Adrenal gland (tissue), 5 donors: Measurements from ENCODE around the gene GALNT6.

Experiments used
- POLR2A ChIP-seq, 2 donors: fragments of 450-650 bp; IDR thresholded peaks; one replicate each; pipeline ENCODE4 v1.6.1; 2017; ENCODE audit warnings: antibody characterized with exemption in 2 of 2, mild to moderate bottlenecking in 2 of 2, moderate library complexity in 1 of 2
- TF ChIP-seq, protein P1 (sequence below), 6 experiments: fragments of 450-650 bp in 4 of 6; fragments of 200-600 bp in 2 of 6; sonication (generic) in 1 of 6; IDR thresholded peaks; 1 replicate in 5 of 6; 2 replicates in 1 of 6; pipeline versions ENCODE4 v1.5.1 to v1.8.0; 2016 to 2021; ENCODE audit warnings: antibody characterized with exemption in 6 of 6, mild to moderate bottlenecking in 2 of 6, moderate library complexity in 1 of 6
- donor health status: DM: no; HTN: no; CAD: no.

DNA sequence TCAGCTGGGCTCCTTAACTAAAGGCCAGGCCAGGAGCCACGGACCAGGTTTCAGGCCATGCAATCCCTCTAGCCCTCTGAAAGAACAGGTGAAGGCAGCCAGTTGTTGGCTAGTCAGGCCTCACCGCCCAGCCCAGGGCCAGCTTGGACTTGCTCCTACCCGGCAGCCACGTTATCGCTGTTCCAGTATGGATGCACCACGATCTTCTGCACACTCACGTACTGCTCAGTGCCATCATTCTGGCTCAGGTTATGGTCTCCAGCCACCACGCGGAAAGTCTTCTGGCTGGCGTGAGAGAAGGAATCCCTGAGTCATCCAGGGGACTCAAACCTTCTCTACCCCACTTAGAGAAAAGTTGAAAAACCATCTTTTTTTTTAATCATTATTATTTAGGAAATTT lies 48.8 kb downstream of the GALNT6 start:
- TF ChIP-seq, protein P1, sequence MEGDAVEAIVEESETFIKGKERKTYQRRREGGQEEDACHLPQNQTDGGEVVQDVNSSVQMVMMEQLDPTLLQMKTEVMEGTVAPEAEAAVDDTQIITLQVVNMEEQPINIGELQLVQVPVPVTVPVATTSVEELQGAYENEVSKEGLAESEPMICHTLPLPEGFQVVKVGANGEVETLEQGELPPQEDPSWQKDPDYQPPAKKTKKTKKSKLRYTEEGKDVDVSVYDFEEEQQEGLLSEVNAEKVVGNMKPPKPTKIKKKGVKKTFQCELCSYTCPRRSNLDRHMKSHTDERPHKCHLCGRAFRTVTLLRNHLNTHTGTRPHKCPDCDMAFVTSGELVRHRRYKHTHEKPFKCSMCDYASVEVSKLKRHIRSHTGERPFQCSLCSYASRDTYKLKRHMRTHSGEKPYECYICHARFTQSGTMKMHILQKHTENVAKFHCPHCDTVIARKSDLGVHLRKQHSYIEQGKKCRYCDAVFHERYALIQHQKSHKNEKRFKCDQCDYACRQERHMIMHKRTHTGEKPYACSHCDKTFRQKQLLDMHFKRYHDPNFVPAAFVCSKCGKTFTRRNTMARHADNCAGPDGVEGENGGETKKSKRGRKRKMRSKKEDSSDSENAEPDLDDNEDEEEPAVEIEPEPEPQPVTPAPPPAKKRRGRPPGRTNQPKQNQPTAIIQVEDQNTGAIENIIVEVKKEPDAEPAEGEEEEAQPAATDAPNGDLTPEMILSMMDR (IDR thresholded peaks at IDR 0.05) = no peak
- TF ChIP-seq POLR2A (IDR thresholded peaks at IDR 0.05) = no peak
